Activated T-helper 1 cell treated with Interleukin-2 at 50 U/mL for 16 hours (primary cell): ENCODE measurements around the gene EPHA6.
"Not testable (repeated sequence)": the region's sequence is repeated elsewhere in the genome, so short reads cannot be mapped to it uniquely, and the experiment has no call there.

Experiments
- DNase-seq: peaks from one replicate; pipeline ENCODE4 v3.0.0-alpha.2; 2020; ENCODE audit warnings: low read depth

The EPHA6 gene

GRCh38 chr3:97025612-97026011, 211.2 kb downstream of the EPHA6 start:
- not testable (repeated sequence) for DNase-seq

GRCh38 chr3:97029972-97030371, 215.6 kb downstream of the EPHA6 start:
- no peak for DNase-seq

- DNase-seq = no peak
Measured at GRCh38 chr3:97037294-97037943, 223.0 kb downstream of the EPHA6 start.

GRCh38 chr3:97043411-97043810, 229.0 kb downstream of the EPHA6 start:
- no peak for DNase-seq

GRCh38 chr3:97057365-97057764, 243.0 kb downstream of the EPHA6 start:
- DNase-seq = no peak

GRCh38 chr3:97059168-97059567, 244.8 kb downstream of the EPHA6 start:
- DNase-seq = no peak

GRCh38 chr3:97066531-97066930, 252.1 kb downstream of the EPHA6 start:
- no peak for DNase-seq

GRCh38 chr3:97070302-97070701, 255.9 kb downstream of the EPHA6 start:
- no peak for DNase-seq

- no peak for DNase-seq
Measured at GRCh38 chr3:97074546-97074945, 260.2 kb downstream of the EPHA6 start.

GRCh38 chr3:97076673-97077072, 262.3 kb downstream of the EPHA6 start:
- no peak for DNase-seq

- no peak for DNase-seq
Measured at GRCh38 chr3:97089621-97090020, 275.2 kb downstream of the EPHA6 start.

GRCh38 chr3:97102641-97103040, 288.2 kb downstream of the EPHA6 start:
- DNase-seq = no peak

- DNase-seq = no peak
Measured at GRCh38 chr3:97105989-97106651, 291.7 kb downstream of the EPHA6 start.

- DNase-seq = no peak
Measured at GRCh38 chr3:97106652-97106989, 292.2 kb downstream of the EPHA6 start.

GRCh38 chr3:97108136-97108535, 293.7 kb downstream of the EPHA6 start:
- DNase-seq = no peak

GRCh38 chr3:97111244-97111643, 296.9 kb downstream of the EPHA6 start:
- DNase-seq = no peak

- no peak for DNase-seq
Measured at GRCh38 chr3:97121386-97121785, 307.0 kb downstream of the EPHA6 start.

- DNase-seq = no peak
Measured at GRCh38 chr3:97125902-97126499, 311.6 kb downstream of the EPHA6 start.

- no peak for DNase-seq
Measured at GRCh38 chr3:97131476-97131875, 317.1 kb downstream of the EPHA6 start.

- DNase-seq = no peak
Measured at GRCh38 chr3:97138914-97139541, 324.6 kb downstream of the EPHA6 start.

- no peak for DNase-seq
Measured at GRCh38 chr3:97148931-97149330, 334.5 kb downstream of the EPHA6 start.

GRCh38 chr3:97161169-97161568, 346.8 kb downstream of the EPHA6 start:
- no peak for DNase-seq

GRCh38 chr3:97177242-97177641, 362.8 kb downstream of the EPHA6 start:
- DNase-seq = no peak
